MM.1S (cell line): ENCODE measurements around the gene ST6GAL1.

ENCODE experiments used
- DNase-seq: peaks from one replicate; pipeline ENCODE4 v3.0.0-alpha.2; 2015
- H2AFZ ChIP-seq: fragments of 300-600 bp; sonication (generic); 2 replicates; pipeline ENCODE4 v1.6.0; 2016; ENCODE audit warnings: antibody characterized with exemption, low read length
- H3F3A ChIP-seq: fragments of 300-600 bp; sonication (generic); 2 replicates; pipeline ENCODE4 v1.6.1; 2016; ENCODE audit warnings: mild to moderate bottlenecking, antibody characterized with exemption, low read length, moderate library complexity, mixed read lengths; ENCODE audit not compliant: insufficient read depth
- H3K27ac ChIP-seq: fragments of 300-600 bp; sonication (generic); 2 replicates; pipeline ENCODE4 v1.5.1; 2016; ENCODE audit warnings: mild to moderate bottlenecking, low read length
- H3K27me3 ChIP-seq: fragments of 300-600 bp; sonication (generic); replicated peaks from 2 replicates; pipeline ENCODE4 v1.6.0; 2016; ENCODE audit warnings: low read length; ENCODE audit not compliant: insufficient read depth
- H3K36me3 ChIP-seq: fragments of 300-600 bp; sonication (generic); replicated peaks from 2 replicates; pipeline ENCODE4 v1.6.1; 2016; ENCODE audit warnings: mild to moderate bottlenecking, low read length, mixed read lengths; ENCODE audit not compliant: insufficient read depth
- H3K4me1 ChIP-seq: fragments of 300-600 bp; sonication (generic); 2 replicates; pipeline ENCODE4 v1.6.1; 2016; ENCODE audit warnings: low read length, mixed read lengths
- H3K4me2 ChIP-seq: fragments of 300-600 bp; sonication (generic); 2 replicates; pipeline ENCODE4 v1.6.0; 2016; ENCODE audit warnings: low read depth, low read length
- H3K4me3 ChIP-seq: fragments of 300-600 bp; sonication (generic); 2 replicates; pipeline ENCODE4 v1.5.1; 2016; ENCODE audit warnings: low read length, mixed read lengths
- H3K79me2 ChIP-seq: fragments of 300-600 bp; sonication (generic); 2 replicates; pipeline ENCODE4 v1.6.1; 2016; ENCODE audit warnings: mixed run types, low read length, mixed read lengths
- H3K9ac ChIP-seq: fragments of 300-600 bp; sonication (generic); 2 replicates; pipeline ENCODE4 v1.6.1; 2016; ENCODE audit warnings: low read length, mixed read lengths
- H3K9me2 ChIP-seq: fragments of 300-600 bp; sonication (generic); replicated peaks from 2 replicates; pipeline ENCODE4 v1.6.1; 2016; ENCODE audit warnings: mild to moderate bottlenecking, low read length, mixed read lengths; ENCODE audit not compliant: insufficient read depth
- H3K9me3 ChIP-seq: fragments of 300-600 bp; sonication (generic); replicated peaks from 2 replicates; pipeline ENCODE4 v1.6.1; 2016; ENCODE audit warnings: mild to moderate bottlenecking, low read length, mixed read lengths; ENCODE audit not compliant: insufficient read depth
- H4K20me1 ChIP-seq: fragments of 300-600 bp; sonication (generic); 2 replicates; pipeline ENCODE4 v1.6.1; 2016; ENCODE audit warnings: mild to moderate bottlenecking, low read length, moderate library complexity, mixed read lengths; ENCODE audit not compliant: insufficient read depth
- CTCF ChIP-seq: fragments of 300-600 bp; sonication (generic); IDR thresholded peaks from 2 replicates; pipeline ENCODE4 v1.5.1; 2016; ENCODE audit warnings: antibody characterized with exemption, low read length, mixed read lengths
- EZH2 ChIP-seq: fragments of 300-600 bp; sonication (generic); optimal IDR thresholded peaks from 2 replicates; pipeline ENCODE3; 2017; ENCODE audit warnings: low read depth, mild to moderate bottlenecking, antibody characterized with exemption, low read length, mixed read lengths
- EZH2phosphoT487 ChIP-seq: fragments of 300-600 bp; sonication (generic); IDR thresholded peaks from 2 replicates; pipeline ENCODE4 v1.6.1; 2018; ENCODE audit warnings: antibody characterized with exemption, low read length

Gene ST6GAL1

DNA sequence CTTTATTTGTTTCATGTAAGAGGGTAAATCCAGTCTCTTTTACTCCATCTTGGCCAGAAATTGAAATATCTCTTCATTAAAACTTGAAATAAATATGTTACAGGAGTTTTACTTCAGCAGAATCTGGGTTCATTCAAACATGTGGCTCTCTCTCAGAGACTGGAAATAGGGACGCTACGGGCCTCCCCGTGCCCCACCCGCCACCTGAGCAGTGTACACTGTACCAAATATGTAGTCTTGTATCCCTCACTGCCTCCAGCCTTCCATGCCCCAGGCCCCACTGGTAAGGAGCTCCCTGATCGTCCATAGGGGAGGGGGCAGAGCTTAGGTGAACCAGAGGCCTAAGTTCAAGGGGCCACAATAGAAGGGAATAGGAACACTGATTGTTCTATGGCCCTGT is 172.9 kb downstream of the ST6GAL1 start:
- no peaks in the 10 kb centered on the region for H3K36me3 ChIP-seq
- H3K4me3 ChIP-seq: no peak overlapping the region
- H3K79me2 ChIP-seq: peaks cover 23% of the 10 kb centered on the region
- H3K27me3 ChIP-seq: no peaks in the 10 kb centered on the region
- no peak overlapping the region for H3K9ac ChIP-seq
- no peak overlapping the region for H2AFZ ChIP-seq
- no peak for DNase-seq
- H4K20me1 ChIP-seq: no peaks in the 10 kb centered on the region
- H3K27ac ChIP-seq: no peak overlapping the region
- H3F3A ChIP-seq: peaks cover 28% of the 10 kb centered on the region
- H3K9me3 ChIP-seq: no peaks in the 10 kb centered on the region
- peaks cover 42% of the 10 kb centered on the region for H3K4me1 ChIP-seq
- TF ChIP-seq EZH2: no peak
- no peak for TF ChIP-seq EZH2phosphoT487
- no peak for TF ChIP-seq CTCF
- H3K4me2 ChIP-seq: no peak overlapping the region
- no peaks in the 10 kb centered on the region for H3K9me2 ChIP-seq

GRCh38 chr3:187104342-187104741 is 174.0 kb downstream of the ST6GAL1 start:
- peaks cover 33% of the 10 kb centered on the region for H3K4me1 ChIP-seq

GRCh38 chr3:187104933-187105332 is 174.6 kb downstream of the ST6GAL1 start:
- Histone ChIP-seq H3K4me1 (peaks cover 37% of the 10 kb centered on the region), H3K4me2 (no peak overlapping the region), H3K27ac (no peak overlapping the region), H3K79me2 (peaks cover 7% of the 10 kb centered on the region), H3K36me3 (no peaks in the 10 kb centered on the region), H3K4me3 (no peak overlapping the region), H2AFZ (no peak overlapping the region), H3K9me2 (no peaks in the 10 kb centered on the region), H3K9me3 (no peaks in the 10 kb centered on the region), H3K27me3 (no peaks in the 10 kb centered on the region), H3K9ac (no peak overlapping the region), H3F3A (peaks cover 26% of the 10 kb centered on the region), H4K20me1 (no peaks in the 10 kb centered on the region)
- no peak for DNase-seq
- TF ChIP-seq CTCF: no peak
- no peak for TF ChIP-seq EZH2phosphoT487

More at GRCh38 chr3:187104342-187104741, 174.0 kb downstream of the ST6GAL1 start:
- H4K20me1 ChIP-seq: no peaks in the 10 kb centered on the region
- H3K36me3 ChIP-seq: no peaks in the 10 kb centered on the region
- no peaks in the 10 kb centered on the region for H3K9me2 ChIP-seq
- H3F3A ChIP-seq: peaks cover 23% of the 10 kb centered on the region
- H3K9ac ChIP-seq: no peak overlapping the region
- no peaks in the 10 kb centered on the region for H3K9me3 ChIP-seq
- no peak for DNase-seq
- no peak for TF ChIP-seq CTCF
- no peak for TF ChIP-seq EZH2phosphoT487
- no peak for TF ChIP-seq EZH2
- no peaks in the 10 kb centered on the region for H3K27me3 ChIP-seq
- H3K27ac ChIP-seq: no peak overlapping the region
- no peak overlapping the region for H2AFZ ChIP-seq
- H3K4me3 ChIP-seq: no peak overlapping the region
- peaks cover 13% of the 10 kb centered on the region for H3K79me2 ChIP-seq
- no peak overlapping the region for H3K4me2 ChIP-seq
